ENCODE measurements around the gene DLX4. TPM values are rescaled to one million over a fixed set of nuclear protein-coding genes. Genes with fewer than 3 reads are reported as not detected.

The DLX4 gene, protein sequence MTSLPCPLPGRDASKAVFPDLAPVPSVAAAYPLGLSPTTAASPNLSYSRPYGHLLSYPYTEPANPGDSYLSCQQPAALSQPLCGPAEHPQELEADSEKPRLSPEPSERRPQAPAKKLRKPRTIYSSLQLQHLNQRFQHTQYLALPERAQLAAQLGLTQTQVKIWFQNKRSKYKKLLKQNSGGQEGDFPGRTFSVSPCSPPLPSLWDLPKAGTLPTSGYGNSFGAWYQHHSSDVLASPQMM
- not detected for polyA plus RNA-seq (2013, experiment 1 of 2; ENCODE audit: insufficient read length)
- polyA plus RNA-seq (2013, experiment 2 of 2; ENCODE audit: insufficient read length), result not detected

DNA sequence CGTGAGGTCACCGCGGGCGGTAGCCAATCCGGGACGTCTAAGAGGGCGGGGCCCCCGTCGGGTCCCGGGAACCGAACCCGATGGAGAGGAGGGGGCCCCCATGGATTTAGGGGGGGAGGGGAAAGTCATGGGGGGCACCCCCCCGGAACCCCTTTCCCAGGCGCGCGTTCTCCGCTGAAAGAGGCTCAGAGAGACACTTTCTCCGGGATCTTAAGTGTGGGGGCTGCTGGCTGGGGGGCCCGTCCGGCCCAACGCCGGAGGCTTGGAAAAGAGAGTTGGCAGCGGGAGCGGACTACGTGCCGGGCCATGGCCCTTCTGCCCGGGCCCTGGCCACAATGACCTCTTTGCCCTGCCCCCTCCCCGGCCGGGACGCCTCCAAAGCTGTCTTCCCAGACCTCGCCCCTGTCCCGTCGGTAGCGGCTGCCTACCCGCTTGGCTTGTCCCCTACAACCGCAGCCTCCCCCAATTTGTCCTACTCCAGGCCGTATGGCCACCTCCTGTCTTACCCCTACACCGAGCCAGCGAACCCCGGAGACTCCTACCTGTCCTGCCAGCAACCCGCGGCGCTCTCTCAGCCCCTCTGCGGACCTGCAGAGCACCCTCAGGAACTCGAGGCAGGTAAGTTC, at the start of gene DLX4:
Gene DLX4 (plus strand): TSS at position 57 of the 626 bp plus-strand sequence. CDS start 279 bp downstream, at position 336.
- no peak for DNase-seq

DNA sequence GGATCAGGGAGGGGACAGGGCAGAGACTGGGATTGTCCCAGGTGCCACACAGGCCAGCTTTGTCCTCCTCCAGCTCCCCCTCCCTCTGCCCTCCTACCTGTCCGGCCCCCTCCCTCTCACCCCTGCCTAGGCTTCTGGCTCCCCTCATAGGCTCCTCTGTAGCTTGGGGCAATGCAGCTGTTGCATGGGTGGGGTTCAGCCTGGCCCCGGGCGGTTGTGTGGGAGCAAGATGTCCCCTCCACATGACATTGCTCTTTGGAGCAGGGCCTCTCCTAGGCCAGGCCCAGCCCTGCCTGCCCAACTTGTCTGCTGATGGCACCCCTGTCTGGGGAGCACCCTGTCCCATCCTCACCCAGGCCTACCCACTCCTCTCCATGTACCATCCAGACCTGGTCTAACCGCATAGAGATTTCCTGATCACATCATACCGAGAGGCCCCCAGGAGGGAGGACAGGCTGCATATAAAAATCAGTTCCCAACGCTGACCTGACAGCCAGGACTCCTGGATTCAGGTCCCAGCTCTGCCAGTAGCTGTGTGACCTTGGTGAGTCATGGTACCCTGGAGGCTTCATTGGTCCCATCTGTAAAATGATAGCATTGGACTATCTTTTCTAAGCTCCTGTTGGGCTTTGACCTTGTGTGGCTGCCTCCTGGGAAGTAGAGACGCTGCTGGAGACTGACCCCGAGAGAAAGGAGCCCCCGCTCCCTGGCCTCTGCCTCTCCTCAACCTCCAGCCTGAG, 48.8 kb upstream of the DLX4 start:
- no peak for DNase-seq

DNA sequence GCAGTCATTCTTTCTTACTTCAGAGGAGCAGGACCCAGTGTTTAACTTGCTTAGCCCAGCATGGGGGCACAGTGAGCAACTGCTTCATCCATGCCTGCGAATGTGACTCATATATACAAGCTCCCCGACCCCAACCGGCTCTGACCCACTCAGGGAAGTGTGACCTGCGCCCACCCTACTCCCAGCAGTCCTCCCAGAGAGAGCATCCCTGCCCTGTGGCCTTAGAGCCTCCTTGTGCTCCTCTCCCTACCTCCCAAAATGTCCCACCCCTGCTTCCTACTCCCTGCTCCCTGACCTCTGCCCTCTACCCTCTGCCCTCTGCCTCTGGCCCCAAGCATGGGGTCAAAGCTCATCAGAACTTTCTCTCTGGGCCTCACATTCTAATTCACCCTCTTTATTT, 46.9 kb upstream of the DLX4 start:
- no peak for DNase-seq

DNA sequence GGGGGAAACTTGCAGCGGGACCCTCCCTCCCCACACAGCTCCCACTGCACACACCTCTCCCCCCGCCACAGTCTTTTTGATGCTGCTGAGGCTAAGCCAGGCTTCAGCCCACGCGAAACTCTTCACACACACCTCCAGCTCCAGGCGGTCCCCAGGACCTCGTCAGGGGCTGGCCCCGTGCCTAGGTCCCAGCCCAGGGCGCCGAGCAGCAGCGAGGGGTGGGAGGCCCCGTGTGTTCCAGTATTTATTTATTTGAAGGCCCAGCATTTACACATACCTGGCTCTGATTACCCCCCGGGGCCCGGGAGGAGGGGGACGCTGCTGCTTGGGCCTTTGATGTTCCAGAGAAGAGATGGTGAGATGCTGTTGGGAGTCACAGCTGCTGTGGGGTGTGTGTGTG, 44.9 kb upstream of the DLX4 start:
- no peak for DNase-seq

DNA sequence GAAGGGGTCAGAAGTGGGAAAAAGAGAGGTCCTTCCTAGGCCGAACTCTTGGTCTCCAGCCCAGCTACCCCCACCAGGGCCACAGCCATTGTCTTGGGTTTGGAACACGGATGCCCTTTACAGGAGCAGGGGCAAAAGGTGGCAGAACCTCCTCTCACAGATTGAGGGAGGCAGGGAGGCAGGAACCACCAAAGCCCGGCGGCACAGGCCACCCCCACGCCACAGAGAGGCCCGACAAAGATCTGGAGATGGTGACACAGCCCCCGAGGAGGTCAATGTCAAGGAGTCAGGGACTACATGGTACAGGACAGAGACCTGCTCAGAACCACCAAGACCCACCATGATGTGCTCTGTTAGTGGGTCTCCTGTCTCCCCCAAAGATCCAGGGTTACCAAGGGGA, 44.4 kb upstream of the DLX4 start:
- no peak for DNase-seq

DNA sequence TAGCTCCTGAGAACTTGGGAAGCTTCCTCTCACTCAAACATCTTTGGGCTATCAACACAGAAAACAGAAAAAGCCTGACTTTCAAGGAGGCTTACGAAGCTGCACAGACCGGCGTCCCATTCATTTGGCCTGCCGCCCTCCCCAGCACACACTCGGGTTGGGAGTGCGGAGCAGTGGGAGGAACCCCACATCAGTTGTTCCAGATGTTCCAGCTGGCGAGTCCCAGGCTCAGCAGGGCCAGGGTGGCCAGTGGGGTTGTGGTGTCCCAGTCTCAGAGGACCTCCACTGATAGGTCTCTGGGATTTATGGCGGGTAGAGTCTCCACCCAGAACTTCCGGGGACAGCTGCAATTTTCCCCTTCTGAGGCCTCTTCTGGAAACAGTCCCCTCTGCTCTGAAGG, 43.1 kb upstream of the DLX4 start:
- DNase-seq, result no peak

DNA sequence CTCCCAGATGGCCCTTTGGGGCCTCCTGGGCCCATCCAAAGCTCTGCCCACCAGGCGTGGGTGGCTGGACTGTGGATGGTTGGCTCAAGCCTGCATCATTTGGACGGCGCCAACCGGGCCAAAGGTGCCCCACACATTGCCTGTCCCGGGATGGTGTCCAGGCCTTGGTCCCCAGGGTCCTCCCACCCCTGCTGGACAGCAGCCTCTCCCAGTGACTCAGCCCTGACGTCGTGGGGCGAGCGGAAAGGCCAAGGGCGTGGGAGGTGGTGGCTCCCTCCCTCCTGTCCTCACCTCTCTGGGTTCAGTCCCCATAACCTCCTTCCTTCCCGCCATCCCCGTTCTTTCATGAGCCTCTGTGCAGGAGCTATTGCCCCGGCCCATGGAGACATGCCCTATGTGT, 42.1 kb upstream of the DLX4 start:
- DNase-seq, result no peak

DNA sequence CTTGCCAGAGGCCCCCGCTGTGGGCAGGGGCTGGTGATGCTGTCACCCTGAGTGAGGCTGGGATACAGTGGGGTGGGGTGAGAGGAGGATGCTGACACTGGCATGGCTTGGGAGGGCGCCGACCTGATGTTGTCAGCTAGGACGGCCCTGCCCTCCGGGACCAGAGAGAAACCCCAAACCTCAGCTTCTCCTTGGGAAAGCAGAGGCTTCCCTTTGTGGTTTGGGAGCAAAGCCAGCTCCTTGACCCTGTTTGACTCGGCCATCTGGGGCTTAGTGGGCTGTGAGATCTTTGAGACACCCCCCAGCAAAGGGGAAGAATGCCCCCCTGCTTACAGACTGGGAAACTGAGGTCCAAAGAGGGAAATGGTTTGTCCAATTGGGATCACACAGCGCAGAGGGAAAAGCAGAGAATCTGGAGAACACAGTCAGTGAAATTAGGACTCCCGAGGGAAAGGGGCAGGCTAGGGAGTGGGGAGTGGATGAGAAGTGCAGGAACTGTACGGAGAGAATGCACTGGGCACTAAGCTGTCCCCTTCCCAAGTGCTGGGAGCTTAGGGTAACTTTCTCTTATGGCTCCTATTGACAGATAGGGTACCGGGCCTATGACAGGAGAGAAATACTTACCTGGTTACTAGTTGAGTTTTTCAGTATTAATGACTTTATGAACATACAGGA, 40.7 kb upstream of the DLX4 start:
- no peak for DNase-seq

DNA sequence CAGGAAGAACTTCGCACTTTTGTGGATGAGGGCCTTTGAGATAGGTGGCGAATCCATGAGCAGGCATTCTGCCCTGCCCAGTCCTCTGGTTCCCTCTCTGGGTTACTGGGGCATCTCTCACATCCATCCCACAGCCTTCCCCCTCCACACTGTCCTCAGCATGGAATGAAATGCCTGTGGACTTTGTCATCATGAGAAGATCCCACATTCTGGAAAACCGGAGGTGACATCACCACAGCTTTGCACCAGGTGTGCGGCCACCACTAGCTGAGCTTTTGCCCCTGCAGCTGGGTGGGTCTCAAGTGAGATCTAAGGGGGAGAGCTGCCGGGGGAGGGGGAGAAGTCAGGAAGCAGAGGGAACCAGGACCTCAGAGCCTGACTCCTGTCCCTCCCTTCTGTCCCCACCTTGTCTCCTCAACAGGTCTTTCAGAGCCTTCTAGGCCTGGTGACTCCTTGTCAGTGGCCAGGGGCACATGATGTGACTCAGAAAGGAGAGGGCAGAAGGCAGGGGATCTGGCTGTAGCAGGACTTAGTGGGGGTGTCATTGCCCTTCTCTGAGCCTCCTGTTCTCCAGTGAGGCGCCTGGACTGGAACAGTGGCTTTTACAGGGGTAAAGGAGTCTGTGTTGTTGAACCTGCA, 40.0 kb upstream of the DLX4 start:
- DNase-seq, result peak; percentile 53

DNA sequence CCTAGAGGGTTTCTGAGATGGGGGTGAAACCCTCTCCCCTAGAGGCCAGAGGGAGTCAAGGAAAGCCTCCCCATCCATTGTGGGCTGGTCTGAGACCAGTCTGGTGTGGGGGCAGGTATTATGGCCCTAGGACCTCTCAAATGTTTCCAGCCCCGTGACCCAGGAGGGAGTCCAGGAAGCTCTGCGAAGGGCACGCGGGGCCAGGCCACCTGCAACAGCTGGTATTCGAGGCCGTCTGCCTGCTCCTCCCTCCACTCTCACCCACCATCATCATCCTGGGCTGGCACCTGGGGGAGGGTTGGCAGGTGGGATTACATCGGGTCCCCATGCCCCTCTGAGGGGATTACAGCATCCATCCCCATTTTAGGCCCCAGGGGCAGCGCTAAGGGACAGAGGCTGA, 38.1 kb upstream of the DLX4 start:
- no peak for DNase-seq

DNA sequence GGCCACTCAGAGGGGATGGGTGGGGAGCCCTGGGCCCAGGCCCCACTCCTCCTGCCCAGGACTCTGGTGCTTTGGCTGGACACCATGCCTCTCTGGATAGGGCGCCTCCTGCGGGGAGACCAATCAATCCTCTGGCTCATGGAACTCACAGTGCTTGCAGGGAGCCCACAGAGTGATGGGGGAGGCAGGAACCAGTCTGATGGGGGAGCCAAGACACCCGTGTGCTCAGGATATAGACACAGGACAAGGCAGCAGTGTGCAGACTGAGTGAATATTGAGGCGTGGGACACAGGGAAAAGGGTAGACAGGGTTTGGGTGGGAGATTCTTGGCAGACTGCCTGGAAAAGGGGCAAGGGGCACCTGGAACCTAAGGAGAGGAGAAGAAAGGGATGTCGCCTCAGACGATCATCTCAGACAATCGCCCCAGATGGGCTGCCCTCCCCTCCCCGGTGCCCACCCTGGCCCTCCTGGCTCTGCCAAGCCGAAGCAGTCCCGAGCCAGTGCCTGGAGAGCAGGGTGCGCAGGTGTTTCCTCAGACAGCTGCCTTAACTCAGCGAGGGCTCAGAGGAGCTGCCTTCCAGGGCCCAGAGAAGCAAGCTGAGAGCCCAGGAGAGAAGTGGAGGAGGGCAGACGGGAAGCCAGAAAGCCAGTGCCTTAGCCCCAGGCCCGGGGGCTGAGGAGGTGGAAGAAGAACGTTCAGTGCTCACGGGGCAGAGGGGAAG, 37.4 kb upstream of the DLX4 start:
- DNase-seq, result no peak

DNA sequence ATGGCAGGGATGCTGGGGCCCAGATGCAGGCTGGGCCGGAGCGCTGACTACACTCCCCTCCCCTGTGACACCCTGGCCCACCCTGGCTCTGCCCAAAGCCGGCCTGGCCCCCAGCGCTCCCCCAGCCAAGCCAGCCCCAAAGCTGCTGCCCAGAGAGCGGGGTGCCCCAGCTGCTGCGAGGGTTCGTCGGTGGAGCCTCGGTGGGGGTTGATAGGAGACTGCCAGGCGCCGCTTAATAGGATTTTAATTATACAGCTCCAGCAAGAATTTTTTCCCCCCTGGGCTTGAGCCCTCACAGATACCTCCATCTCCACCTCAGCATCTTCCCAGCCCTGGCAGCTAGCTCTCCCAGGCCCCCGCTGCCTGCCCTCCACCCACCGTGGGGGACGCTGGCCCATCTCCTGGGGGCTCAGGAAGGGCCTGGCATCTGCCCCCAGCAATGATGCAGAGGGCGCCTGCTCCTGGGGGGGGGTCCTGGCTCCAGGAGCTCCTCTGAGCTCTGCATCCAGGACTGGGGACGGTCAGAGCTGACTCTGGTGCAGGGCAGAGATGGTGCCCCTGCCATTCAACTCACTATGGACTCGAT, 36.8 kb upstream of the DLX4 start:
- no peak for DNase-seq

DNA sequence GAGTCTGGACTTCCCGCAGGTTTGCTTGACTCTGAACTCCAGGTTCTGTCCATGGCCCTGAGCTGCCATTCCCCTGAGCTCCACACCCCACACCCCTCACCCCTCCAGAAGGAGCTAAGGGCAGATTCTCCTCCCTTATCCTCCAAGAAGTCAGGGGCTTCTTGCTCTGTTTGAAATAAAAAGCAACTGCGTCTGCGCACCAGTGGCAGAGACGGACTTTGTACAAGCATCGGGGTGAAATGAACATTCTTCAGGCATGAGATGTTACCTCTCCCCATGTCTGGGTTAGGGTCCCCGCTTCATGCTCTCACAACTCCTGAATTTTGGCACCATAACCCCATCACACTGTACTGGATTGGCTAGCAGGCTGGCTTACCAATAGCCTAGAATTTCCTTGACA, 36.1 kb upstream of the DLX4 start:
- no peak for DNase-seq

DNA sequence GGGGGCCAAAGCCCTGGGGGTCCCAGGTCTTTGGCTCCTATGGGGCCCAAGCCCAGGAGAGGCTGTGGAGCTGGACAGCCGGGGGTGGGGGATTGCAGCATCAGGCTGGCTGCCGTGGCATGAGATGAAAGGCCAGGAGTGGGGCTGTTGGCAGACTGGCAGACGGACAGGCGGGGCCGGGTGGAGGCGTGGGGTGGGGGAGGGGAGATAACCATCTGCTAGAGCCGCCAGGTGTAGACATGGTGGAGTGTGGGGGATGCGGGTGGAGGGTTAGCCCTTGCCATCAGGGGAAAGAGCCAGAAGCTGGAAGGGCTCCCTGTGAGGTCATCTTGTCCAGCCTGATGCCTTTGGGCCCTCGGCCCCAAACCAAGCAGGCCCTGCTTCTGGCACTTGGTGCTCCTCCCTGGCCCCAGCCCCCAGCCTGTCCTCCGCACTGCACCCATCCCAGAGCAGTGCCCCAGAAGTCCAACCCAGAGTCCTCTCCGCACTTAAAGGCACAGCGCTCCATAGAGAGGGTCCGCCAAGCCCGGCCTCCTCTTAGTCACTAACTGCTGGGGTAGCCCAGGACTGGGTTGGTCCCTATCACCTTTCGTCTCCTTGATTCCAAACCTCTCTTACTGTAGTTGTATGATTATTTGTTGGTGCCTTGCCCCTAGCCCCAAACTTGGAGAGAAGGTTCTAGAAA, 33.3 kb upstream of the DLX4 start:
- no peak for DNase-seq

DNA sequence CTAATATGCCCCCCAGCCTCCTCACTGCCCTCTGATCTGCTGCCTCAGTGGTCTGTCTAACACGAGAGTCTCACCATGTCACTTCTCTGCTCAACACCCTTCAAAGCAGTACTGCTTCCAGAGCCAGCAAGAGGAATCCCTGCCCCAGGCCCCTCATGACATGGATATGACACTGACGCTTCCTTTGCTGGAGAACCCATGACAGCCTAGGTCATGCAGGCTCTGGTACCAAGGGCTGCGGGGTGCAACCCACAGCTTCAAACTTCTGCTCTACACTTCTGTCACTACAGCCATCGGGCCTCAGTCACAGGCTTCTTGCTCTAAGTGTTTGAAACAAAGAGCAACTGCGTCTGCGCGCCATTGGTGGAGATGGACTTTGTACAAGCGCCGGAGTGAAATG, 32.6 kb upstream of the DLX4 start:
- no peak for DNase-seq

DNA sequence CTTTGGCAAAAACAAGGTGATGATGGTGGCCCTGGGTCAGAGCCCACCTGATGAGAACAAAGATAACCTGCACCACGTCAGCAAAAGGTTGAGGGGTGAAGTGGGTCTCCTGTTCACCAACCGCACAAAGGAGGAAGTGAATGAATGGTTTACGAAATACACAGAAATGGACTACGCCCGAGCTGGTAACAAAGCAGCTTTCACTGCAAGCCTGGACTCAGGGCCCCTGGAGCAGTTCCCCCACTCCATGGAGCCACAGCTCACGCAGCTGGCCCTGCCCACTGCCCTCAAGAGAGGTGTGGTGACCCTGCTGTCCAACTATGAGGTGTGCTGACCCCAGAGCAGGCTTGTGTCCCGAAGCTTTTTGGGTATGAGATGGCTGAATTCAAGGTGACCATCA, 29.7 kb upstream of the DLX4 start:
- no peak for DNase-seq

DNA sequence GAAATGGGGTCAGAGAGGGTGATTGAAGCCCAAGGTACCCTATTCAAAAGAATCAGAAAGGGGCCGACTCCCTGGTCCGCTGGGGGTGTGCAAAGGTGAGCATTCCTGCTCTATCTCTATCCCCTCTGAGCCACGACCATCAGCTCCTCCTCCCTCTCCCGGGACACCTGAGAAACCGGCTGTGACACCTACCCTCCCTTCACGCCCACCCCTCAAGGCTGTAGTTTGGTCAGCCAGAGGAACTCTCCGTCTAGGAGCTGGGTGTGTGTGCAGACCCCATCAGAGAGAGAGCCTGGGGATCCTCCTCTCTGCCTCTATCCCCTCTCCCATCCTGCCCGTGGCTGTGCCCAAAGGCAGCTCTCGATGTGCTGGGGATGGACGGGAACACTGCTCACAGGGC, 27.6 kb upstream of the DLX4 start:
- DNase-seq, result no peak

DNA sequence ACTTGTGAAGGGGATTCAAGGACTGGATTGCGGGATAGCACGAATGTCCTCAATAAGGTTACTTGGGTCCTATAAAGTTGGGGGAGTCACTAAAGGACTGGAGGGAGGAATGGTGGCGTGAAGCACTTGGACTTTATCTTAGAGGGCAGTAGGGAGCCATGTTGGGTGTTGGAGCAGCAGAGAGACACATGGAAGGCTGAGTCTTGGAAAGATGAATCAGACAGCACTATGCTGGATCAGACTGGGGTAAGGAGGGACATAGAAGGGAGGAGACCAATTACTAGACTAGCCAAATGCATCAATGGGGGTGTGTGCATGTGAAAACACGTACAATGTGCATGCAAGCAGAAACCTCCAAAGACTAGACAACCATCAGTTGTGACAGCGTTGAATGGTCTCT, 26.0 kb upstream of the DLX4 start:
- DNase-seq, result no peak

DNA sequence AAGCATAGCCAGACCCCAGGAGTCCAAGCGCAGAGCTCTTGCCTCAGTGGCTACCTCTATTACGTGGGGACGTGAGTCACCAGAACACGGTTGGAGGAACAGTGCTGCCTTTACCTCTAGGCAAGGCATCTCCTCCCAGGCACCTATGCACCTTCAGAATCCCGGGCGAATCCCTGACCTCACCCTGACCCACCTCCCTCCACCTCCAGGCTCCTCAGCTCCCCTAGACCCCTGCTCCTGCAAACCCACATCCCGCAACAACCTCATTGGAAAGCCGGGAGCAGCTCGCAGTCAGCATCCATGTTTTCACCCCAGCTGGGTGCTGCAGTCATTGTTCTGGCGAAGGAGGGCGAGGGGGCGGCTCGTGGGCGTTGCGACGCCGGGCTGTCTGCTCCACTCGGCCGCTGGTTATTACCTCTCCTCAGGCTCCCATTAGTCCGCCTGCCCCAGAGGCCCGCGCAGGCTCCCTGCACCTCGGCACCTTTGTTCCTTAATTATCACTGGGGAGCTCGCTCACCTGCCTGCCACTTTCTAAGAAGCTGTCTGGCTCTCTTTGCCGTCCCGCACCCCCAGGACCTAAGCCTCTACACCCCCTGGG, 24.6 kb upstream of the DLX4 start:
- no peak for DNase-seq

DNA sequence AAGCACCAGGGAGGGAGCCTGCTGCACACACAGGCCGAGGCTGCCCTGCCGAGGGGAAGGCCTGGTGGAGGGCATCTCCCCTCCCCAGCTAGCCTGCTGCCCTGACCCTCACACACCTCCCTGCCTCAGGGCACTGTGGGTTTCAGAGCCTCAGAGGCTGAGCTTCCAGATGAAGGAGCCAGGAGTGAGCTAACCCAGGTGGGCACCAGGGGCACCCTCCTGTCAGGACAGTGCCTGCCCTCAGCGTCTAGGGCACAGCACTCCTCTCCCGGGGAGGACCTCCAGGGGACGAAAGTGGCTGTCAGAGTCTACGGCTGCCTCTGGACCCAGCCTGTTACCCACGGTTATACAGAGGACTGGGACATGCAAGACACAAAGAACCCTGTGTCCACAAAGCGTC, 22.8 kb upstream of the DLX4 start:
- DNase-seq, result no peak

Data from fibroblast of skin of back (primary cell).